HepG2 (cell line): ENCODE measurements around the gene SIGMAR1. TPM values are rescaled to one million over a fixed set of nuclear protein-coding genes. Genes with fewer than 3 reads are reported as not detected.

Experiments
- BORCS8-MEF2B ChIP-seq: sonication (generic); formaldehyde crosslinking; IDR thresholded peaks from 2 replicates; pipeline ENCODE4 v1.8.0; 2022; ENCODE audit warnings: mild to moderate bottlenecking, missing genetic modification reagents
- GFI1 ChIP-seq: sonication (generic); formaldehyde crosslinking; IDR thresholded peaks from 2 replicates; pipeline ENCODE4 v1.5.0; 2020; ENCODE audit warnings: missing genetic modification reagents, mild to moderate bottlenecking, borderline replicate concordance
- HES4 ChIP-seq: sonication (generic); formaldehyde crosslinking; IDR thresholded peaks from 2 replicates; pipeline ENCODE4 v1.9.0; 2021; ENCODE audit warnings: mild to moderate bottlenecking, missing genetic modification reagents, borderline replicate concordance
- HNRNPLL ChIP-seq: fragments of 200-400 bp; formaldehyde crosslinking; IDR thresholded peaks from 2 replicates; pipeline ENCODE4 v1.6.1; 2017; ENCODE audit warnings: mild to moderate bottlenecking, low read depth, low read length; ENCODE audit not compliant: poor library complexity, severe bottlenecking
- KAT2B ChIP-seq: fragments of 150-350 bp; IDR thresholded peaks from 2 replicates; pipeline ENCODE4 v1.6.1; 2014; ENCODE audit warnings: low read depth, low read length, borderline replicate concordance
- KAT8 ChIP-seq: IDR thresholded peaks from 2 replicates; pipeline ENCODE4 v1.6.1; 2016; ENCODE audit warnings: missing genetic modification reagents, missing compliant biosample characterization
- KDM1A ChIP-seq: IDR thresholded peaks from 2 replicates; pipeline ENCODE4 v1.6.1; 2016; ENCODE audit warnings: missing compliant biosample characterization
- LBX2 ChIP-seq: sonication (generic); formaldehyde crosslinking; IDR thresholded peaks from 2 replicates; pipeline ENCODE4 v1.5.0; 2020; ENCODE audit warnings: missing genetic modification reagents, mild to moderate bottlenecking, borderline replicate concordance
- NFE2 ChIP-seq: sonication (generic); formaldehyde crosslinking; IDR thresholded peaks from 2 replicates; pipeline ENCODE4 v1.4.0; 2020; ENCODE audit warnings: missing genetic modification reagents
- NR2F6 ChIP-seq, 2 experiments: IDR thresholded peaks; 2 replicates each; pipeline ENCODE4 v1.6.1; 2016; ENCODE audit warnings: antibody characterized with exemption in 1 of 2, mild to moderate bottlenecking in 1 of 2
- RARG ChIP-seq: sonication (generic); formaldehyde crosslinking; IDR thresholded peaks from 2 replicates; pipeline ENCODE4 v1.4.0; 2020; ENCODE audit warnings: low read depth, mild to moderate bottlenecking, missing genetic modification reagents
- SOX13 ChIP-seq, 3 experiments: fragments of 450-650 bp in 1 of 3; sonication (generic) in 1 of 3; formaldehyde crosslinking in 1 of 3; IDR thresholded peaks in 2 of 3; conservative IDR thresholded peaks in 1 of 3; 2 replicates each; pipeline versions ENCODE4 v1.5.0 to v1.6.1; 2016 to 2020; ENCODE audit warnings: antibody characterized with exemption in 1 of 3, mild to moderate bottlenecking in 1 of 3, missing compliant biosample characterization in 1 of 3, missing genetic modification reagents in 1 of 3, moderate library complexity in 1 of 3
- SP1 ChIP-seq, 2 experiments: fragments of 450-650 bp in 1 of 2; sonication (generic) in 1 of 2; formaldehyde crosslinking in 1 of 2; IDR thresholded peaks; 2 replicates each; pipeline versions ENCODE4 v1.4.0 to v1.6.1; 2016 to 2020; ENCODE audit warnings: missing genetic modification reagents in 1 of 2
- ZNF205 ChIP-seq: IDR thresholded peaks from 2 replicates; pipeline ENCODE4 v1.6.1; 2018; ENCODE audit warnings: missing biosample characterization, missing genetic modification reagents
- ZNF44 ChIP-seq: sonication (generic); formaldehyde crosslinking; IDR thresholded peaks from 2 replicates; pipeline ENCODE4 v1.5.1; 2020; ENCODE audit warnings: mild to moderate bottlenecking, missing genetic modification reagents
- ZNF564 ChIP-seq: sonication (generic); formaldehyde crosslinking; IDR thresholded peaks from 2 replicates; pipeline ENCODE4 v1.8.1; 2023; ENCODE audit warnings: mild to moderate bottlenecking, missing genetic modification reagents
- ZNF605 ChIP-seq: sonication (generic); formaldehyde crosslinking; IDR thresholded peaks from 2 replicates; pipeline ENCODE4 v1.8.0; 2022; ENCODE audit warnings: mild to moderate bottlenecking, missing genetic modification reagents
- ZNF652 ChIP-seq: IDR thresholded peaks from 2 replicates; pipeline ENCODE4 v1.6.1; 2016; ENCODE audit warnings: low read depth, borderline replicate concordance
- ZNF678 ChIP-seq: sonication (generic); formaldehyde crosslinking; IDR thresholded peaks from 2 replicates; pipeline ENCODE4 v1.4.0; 2020; ENCODE audit warnings: mild to moderate bottlenecking, missing genetic modification reagents
- ZNF713 ChIP-seq: sonication (generic); formaldehyde crosslinking; IDR thresholded peaks from 2 replicates; pipeline ENCODE4 v1.4.0; 2020; ENCODE audit warnings: mild to moderate bottlenecking, missing genetic modification reagents
- ZNF788 ChIP-seq: sonication (generic); formaldehyde crosslinking; IDR thresholded peaks from 2 replicates; pipeline ENCODE4 v1.5.0; 2020; ENCODE audit warnings: mild to moderate bottlenecking, missing genetic modification reagents, borderline replicate concordance
- polyA plus RNA-seq, 8 experiments: library from polyadenylated mRNA; depleted of rRNA in 3 of 8; stranded (reverse) in 7 of 8; unstranded in 1 of 8; fragments of >200 nt; fragmentation: Illumina TruSeq in 4 of 8; extraction: Trizol in 4 of 8; gene quantifications; 2 replicates each; pipeline versions ENCODE4 v1.2.1 to v1.2.3, GENCODE V29; 2011 to 2016; ENCODE audit warnings: low read depth in 4 of 8, missing spikeins in 1 of 8, mixed read lengths in 1 of 8; ENCODE audit not compliant: insufficient read depth in 1 of 8
- total RNA-seq, 5 experiments: library from RNA; depleted of rRNA; stranded (reverse); fragments of >200 nt; fragmentation: Illumina TruSeq; extraction: Trizol; gene quantifications; 2 replicates each; pipeline ENCODE4 v1.2.3, GENCODE V29; 2016; ENCODE audit warnings: low read depth in 1 of 5
- TF ChIP-seq, protein P1 (sequence below): IDR thresholded peaks from 2 replicates; pipeline ENCODE4 v1.6.1; 2016; ENCODE audit warnings: low read depth
- TF ChIP-seq, protein P2 (sequence below): sonication (generic); formaldehyde crosslinking; IDR thresholded peaks from 2 replicates; pipeline ENCODE4 v1.8.1; 2023; ENCODE audit warnings: mild to moderate bottlenecking, missing genetic modification reagents, borderline replicate concordance

The SIGMAR1 gene
- total and polyA plus RNA-seq, 2 of the 13 experiments (the other 11 are each of a cell fraction or from before 2014, with no cell fraction given): 38.9 to 60.8 TPM

- TF ChIP-seq ZNF713 (CRISPR knock-in tag): peak; percentile 65; the same call in 1 of the 2 replicates
- peak; percentile 82 for TF ChIP-seq BORCS8-MEF2B (CRISPR knock-in tag)
- no peak; the same call in 1 of the 2 replicates for TF ChIP-seq HES4
- peak; percentile 71 for TF ChIP-seq ZNF205
- TF ChIP-seq ZNF788 (CRISPR knock-in tag): peak; percentile 81
- TF ChIP-seq KAT2B: no peak
- TF ChIP-seq NFE2 (CRISPR knock-in tag): no peak
- no peak for TF ChIP-seq KDM1A (CRISPR knock-in tag)
- TF ChIP-seq RARG (CRISPR knock-in tag): no peak
- 0 out of 2 replicates have a peak, but pooled peaks have one; percentile 70 for TF ChIP-seq ZNF44 (CRISPR knock-in tag)
- TF ChIP-seq, protein P1, sequence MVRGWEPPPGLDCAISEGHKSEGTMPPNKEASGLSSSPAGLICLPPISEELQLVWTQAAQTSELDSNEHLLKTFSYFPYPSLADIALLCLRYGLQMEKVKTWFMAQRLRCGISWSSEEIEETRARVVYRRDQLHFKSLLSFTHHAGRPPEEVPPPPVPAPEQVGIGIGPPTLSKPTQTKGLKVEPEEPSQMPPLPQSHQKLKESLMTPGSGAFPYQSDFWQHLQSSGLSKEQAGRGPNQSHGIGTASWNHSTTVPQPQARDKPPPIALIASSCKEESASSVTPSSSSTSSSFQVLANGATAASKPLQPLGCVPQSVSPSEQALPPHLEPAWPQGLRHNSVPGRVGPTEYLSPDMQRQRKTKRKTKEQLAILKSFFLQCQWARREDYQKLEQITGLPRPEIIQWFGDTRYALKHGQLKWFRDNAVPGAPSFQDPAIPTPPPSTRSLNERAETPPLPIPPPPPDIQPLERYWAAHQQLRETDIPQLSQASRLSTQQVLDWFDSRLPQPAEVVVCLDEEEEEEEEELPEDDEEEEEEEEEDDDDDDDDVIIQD (CRISPR knock-in tag): peak; percentile 62; the same call in 1 of the 2 replicates
- TF ChIP-seq SP1 (IDR thresholded peaks at IDR 0.05): no peak
- TF ChIP-seq SP1 (CRISPR knock-in tag; IDR thresholded peaks at IDR 0.05): peak; percentile 94
- TF ChIP-seq ZNF652 (CRISPR knock-in tag): no peak
- TF ChIP-seq GFI1 (CRISPR knock-in tag): no peak
- peak; percentile 87 for TF ChIP-seq ZNF564 (CRISPR knock-in tag)
- peak; percentile 100 for TF ChIP-seq HNRNPLL
- TF ChIP-seq KAT8 (CRISPR knock-in tag): peak; percentile 64
- no peak for TF ChIP-seq ZNF678
- TF ChIP-seq, protein P2, sequence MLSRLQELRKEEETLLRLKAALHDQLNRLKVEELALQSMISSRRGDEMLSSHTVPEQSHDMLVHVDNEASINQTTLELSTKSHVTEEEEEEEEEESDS: peak; percentile 85; the same call in 1 of the 2 replicates
- no peak; the same call in 1 of the 2 replicates for TF ChIP-seq ZNF605 (CRISPR knock-in tag)
- TF ChIP-seq SOX13 (IDR thresholded peaks at IDR 0.05): no peak
- TF ChIP-seq SOX13 (CRISPR knock-in tag; conservative IDR thresholded peaks at IDR 0.05 in 1 of 2, IDR thresholded peaks at IDR 0.05 in 1 of 2): no peak; a peak in 2 of 4 replicates
- TF ChIP-seq NR2F6 (IDR thresholded peaks at IDR 0.05): no peak
- no peak for TF ChIP-seq NR2F6 (CRISPR knock-in tag; IDR thresholded peaks at IDR 0.05)
- 0 out of 2 replicates have a peak, but pooled peaks have one; percentile 89 for TF ChIP-seq LBX2
Measured at GRCh38 chr9:34637356-34638137, at the start of gene SIGMAR1 (continued).
